HG03280 (cell line): ENCODE measurements around the gene ABR.
A peak's percentile ranks its signal among the peaks of the same experiment; 100 is the strongest.
"Not testable (repeated sequence)": the region's sequence is repeated elsewhere in the genome, so short reads cannot be mapped to it uniquely, and the experiment has no call there.

Source experiments
- ATAC-seq: cut with Tn5 transposase; IDR thresholded peaks from one replicate; pipeline ENCODE4 v1.9.1; 2021; ENCODE audit warnings: mild to moderate bottlenecking, moderate library complexity; ENCODE audit not compliant: unreplicated experiment

Gene ABR

DNA sequence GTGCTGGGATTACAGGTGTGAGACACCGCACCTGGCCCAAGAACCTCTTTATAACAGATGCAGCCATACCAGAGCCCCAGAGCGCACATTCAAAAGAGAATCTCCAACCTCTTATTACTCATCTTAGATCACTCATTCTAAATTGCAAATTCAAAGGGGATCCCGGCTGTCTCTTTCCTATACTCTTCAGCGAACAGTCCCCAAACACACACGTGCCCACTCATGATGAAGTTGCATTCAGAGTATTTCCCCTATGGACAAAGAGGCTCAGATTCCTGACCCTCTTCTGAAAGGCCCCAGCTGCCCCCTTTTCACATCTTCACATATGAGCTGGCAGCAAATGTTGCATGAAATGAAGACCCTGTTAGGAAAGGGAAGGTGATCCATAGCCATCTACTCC is 22.5 kb upstream of the ABR start:
- no peak for ATAC-seq

DNA sequence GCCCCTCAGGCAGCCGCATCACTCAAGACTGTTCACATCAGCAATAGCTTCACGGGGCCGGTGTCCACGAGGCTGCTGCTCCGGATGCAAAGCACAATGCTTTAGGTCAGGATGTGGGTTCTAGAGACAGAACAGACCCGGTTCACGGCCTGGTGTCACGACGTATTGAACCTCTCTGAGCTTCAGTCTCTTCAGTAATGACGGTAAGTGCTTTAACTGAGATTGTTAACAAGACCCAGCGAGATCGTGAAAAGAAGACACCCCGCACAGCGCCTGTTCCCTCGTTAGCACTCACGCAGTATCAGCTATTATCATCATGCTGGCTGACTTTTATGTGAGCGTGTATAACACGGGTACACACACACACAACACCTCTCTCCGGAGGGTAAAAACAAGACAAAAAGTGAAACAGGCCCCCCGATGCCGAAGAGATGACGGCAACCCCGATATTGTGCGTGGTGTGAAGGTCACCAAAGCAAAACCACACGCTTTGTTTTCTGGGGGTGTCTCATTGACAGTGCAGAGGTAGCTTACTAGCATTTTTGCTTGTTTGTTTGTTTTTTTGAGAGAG is 21.4 kb upstream of the ABR start:
- no peak for ATAC-seq

DNA sequence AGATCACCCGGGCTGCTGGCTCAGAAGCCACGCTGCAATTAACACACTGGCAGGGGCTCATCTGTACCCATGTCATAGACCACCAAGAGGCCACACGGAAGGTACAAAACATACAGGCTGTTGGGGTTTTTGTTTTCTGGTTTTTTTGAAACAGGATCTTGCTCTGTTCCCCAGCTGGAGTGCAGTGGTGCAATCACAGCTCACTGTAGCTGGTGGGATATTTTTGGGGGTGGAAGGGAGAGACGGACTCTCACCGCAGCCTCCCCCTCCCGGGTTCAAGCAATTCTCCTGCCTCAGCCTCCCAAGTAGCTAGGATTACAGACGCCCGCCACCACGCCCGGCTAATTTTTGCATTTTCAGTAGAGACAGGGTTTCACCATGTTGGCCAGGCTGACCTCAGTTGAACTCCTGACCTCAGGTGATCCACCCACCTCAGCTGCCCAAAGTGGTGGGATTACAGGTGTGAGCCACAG is 19.5 kb upstream of the ABR start:
- not testable (repeated sequence) for ATAC-seq

DNA sequence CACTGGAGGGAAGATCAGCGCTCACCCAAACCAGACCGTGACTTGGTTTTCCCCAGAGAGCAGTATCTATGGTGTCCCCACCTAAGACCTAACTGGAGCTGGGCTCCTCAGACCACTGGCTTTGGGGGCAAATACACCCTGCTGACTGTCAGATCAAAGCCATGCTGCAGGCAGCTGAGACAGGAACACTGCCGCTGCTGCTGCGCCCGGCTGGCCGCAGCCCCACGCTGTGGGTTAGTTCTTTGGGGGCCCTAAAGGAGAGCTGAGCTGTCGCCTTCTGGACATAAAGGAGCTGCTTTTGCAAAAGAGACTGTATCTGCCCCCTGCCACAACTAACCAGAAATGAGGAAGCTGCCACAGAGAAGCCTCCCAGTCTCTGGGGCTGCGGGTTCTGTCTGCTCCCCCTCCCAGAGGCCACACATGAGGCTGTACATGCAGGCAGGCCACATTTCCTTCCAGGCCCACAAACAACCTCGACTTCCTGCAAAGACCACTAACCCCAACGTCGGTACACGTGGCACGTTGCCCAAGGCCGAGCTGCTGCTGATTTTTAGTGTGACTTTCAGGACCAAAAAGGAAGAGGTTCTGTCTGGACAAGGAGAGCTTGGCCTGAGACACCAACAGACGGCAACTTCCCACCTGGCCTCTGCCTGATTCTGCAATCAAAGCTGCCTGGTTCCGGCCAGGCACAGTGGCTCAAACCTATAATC is 18.2 kb upstream of the ABR start:
- peak; percentile 44 for ATAC-seq

DNA sequence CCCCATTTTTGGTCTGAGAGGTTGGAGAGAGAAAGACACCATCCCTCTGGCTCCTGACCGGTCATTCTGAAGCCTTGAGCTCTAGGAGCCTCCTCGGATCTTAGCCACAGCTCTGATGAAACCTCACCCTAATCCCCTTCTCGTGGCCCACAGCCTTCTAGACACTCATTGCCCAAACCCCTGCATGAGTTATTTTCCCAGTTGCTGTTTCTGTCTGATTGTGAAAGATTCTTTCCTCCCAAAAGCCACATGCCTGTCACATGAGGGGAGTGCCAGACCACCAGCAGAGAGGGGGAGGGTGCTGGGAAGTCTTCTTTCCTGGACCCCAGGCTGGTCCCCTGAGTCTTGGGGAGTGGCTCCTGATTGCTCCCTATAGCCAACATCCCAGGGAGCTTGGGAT is 17.6 kb upstream of the ABR start:
- peak; percentile 9 for ATAC-seq

DNA sequence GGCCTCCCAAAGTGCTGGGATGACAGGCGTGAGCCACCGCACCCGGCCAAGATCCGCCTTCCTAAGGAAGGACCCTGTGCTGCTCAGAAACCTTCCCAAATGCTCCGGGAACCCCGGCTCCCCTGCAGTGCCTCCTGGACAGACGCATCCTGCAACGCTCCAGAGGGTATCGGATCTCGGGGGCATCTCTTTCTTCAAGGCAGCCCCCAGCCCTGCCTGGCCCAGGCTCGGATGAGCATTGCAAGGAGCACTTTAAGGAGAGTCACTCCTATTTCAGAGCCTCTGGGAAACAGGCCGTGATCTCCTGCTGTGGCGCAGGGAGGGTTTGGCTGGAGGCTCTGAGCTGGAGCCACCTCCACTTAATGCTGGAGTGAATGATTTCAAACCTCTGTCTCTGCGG is 17.2 kb upstream of the ABR start:
- no peak for ATAC-seq

DNA sequence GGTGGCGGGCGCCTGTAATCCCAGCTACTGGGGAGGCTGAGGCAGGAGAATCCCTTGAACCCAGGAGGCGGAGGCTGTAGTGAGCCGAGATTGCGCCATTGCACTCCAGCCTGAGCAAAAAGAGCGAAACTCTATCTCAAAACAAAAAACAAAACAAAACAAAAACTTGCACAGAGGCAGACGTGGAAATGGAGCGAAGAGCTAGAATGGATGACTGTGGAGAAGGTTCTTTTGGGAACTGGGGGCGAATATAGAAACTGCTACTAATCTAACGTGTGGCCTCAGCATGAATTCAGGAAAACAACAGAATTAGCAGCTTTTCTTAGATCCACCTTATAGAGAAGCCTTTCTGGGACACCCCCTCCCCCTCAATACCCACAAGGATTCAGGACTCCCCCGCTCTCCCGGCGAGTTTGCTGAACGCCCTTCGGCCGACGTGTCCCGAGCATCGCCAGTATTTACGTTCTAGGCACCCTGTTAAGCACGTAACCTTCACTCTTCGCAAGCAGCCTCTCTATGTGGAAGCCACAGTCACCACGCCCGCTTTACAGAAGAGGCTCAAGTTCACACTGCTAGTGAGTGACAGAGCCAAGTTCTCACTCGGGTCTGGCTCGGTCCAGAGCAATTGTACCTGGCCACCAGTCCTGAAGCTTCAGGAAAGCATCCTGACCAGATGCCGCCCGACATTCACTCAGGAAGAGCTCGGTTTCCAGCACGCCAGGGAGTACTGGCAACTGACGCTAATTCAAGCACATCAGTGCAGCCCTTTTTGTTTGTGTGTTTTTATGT is 13.3 kb upstream of the ABR start:
- ATAC-seq: no peak

DNA sequence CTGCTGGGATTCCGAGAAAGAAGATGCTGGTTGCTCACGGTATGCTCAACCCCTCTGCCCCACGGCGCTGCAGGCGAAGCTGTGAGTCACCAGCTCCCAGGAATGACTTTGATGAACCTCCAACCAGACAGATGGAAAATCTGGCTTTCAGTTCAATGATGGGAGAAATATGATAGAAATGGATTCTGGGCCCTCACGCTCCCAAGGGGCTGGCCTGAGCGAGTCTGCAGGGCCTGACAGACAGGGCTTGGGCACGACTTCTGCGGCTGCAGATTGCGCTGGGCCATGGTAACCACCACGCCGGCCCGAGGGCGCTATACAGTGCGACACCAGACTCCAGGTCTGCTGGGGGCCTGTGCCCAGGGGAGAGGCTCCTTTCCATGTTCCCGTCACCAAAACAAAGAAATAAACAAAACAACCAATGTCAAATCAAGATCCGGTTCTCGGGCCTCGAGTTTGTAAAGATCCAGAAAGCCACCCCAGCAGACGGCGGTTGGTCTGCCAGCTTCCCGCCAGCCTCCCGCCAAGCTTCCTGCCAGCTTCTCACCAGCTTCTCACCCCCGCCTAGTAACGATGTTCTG is 11.1 kb upstream of the ABR start:
- ATAC-seq: no peak

DNA sequence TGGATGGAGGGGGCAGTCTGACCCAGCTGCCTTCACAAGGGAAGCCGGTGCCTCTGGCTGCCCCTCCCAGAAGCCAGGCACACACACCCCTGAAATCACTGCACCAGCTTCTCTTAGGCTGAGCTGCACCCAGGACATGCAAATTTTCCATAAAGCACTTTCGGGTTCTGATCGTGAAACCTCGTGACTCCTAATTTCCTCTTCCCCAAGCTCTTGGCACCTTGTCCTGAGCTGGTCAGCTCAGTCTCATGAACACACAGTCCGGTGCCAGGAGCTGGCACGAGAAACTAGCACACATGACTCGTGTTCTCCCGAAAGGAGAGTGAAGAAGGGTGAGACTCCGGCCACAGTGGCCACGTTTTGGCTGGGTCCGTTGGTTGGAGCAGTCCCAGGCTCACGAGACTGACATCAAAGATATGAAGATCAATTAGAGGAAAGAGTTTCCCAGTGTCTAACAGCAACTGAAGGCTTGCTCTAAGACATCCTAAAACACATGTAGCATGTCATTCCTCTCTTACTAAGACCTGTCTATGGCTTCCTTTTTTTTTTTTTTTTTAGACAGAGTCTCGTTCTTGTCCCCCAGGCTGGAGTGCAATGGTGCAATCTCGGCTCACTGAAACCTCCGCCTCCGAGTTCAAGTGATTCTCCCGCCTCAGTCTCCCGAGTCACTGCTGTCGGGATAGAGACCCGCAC is 9.2 kb upstream of the ABR start:
- ATAC-seq: no peak

DNA sequence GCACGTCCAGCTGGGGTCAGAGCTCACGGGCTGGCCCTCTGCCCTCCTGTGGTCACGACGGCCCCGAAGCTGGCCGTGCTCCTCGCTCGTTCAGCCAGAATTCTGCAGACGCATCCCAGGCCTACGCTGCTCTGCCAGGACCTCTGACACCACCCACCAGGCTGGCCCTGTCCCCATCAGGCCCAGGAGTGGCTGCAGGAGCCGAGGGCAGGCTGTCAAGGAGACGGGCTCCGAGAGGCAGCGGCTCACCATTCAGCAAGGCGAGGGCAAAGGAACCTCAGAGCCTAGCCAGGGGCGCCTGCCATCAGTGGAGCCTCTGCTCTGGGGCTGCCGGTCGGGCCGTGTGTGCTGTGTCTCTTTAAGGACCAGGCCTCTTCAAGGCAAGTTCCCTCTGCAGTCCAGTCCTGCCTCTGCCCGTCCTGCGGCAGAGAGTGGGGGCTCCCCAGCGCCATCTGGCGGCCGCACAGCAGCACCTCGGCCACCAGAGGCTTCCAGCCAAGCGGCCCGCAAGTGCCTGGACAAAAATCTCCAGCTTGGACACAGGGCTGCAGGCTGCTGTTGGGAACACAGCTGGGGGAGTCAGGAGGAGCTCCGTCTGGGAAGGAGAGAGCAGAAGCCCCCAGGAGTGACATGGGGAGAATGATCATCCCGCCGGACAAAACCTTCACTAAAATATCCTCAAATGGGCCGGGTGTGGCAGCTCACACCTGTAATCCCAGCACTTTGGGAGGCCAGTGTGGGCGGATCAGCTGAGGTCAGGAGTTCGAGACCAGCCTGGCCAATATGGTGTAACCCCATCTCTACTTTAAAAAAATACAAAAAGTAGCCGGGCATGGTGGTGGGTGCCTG is 7.4 kb upstream of the ABR start:
- ATAC-seq: peak; percentile 49

DNA sequence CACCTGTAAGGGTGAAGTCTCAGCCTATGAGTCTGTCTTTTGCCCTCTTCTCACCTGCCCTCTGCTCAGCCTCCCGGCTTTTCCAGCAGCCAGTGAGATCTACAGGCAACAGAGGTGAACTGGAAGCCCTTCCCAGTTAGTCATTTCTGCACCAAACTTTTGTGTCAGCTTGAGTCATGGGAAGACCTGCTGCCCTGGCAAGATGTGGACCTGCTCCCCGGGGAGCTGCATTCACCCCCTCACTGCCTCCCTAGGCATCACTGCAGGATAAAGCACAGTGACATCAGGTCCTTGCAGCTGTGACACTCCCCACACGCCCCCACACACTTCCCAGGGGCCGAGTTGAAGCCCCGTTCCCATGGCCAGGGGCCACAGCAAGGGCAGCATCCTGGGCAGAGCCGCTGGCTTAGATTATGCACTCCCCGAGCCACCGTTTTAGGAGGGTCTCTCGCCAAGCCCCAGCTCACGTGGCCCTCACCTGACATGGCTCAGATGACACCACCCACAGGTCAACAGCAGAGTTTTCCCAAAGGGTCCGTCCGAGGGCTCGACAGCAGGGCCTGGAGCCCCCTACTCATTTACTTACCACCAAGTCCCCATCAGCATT is 6.5 kb upstream of the ABR start:
- ATAC-seq: no peak

DNA sequence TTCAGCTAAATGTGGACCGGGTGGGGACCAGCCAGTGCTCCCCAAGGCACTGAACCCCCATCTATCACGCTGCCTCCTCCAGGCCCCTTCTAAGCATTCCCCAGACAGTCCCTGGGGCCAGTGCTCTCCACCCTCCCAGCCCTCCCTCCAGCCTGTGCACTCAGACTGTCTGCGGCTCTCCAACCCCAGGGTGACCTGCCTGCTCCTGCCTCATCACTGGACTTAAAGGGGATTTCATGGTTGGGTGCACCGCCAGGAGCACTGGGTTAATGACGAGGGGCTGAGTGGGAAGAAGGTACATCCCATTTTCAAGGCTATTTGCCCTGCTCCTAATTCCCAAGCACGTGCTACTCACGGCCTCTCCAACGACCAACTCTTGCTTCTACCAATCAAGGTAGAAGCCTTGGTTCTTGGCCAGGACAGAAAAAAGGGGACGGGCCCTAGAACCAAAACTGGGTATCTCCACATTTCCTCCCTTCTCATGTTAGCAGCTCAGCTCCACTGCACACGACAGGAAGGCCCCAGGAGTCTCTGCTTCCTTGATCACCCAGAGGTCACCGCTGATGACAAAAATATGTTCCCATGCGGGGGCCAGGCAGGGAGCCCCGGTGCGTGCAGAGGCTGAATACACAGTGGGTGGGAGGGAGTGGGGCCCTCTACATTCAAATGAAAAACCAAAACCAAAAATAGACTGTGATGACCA is 3.5 kb upstream of the ABR start:
- peak; percentile 26 for ATAC-seq

DNA sequence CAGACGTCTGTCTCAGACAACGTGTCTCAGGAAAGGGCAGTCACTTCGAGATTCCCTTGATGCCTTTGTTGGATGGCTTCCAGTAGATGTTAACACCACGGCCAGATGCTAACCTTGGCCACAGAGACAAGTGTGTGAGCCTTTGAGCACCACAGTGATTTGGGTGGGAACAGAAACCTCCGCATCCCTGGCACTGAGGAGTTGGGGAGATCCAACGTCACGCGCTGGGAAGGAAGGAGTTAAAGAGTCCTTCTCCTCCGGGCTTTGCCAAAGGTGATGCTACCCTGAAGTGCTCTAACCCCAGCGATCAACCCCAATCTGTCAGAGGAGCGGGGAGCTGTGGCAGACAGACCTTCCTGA is 3.0 kb upstream of the ABR start:
- ATAC-seq: no peak

DNA sequence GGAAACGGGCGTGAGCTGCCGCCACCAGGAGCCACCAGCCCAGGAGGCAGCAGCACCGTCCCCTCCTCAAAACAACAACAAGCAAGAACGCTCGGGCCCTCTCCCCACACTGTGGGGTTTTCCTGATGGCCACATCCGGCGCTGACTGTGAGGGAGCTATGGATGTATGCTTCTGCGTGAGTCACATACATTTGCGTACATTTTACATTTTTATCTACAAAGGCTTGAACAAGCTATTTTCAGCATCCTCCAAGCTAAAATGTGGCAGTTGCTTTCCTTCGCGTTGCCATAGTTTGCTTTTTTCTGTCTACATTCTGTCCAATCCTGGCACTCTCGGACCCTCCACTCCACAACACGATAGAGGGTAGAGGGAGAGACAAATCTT is 2.0 kb upstream of the ABR start:
- no peak for ATAC-seq

DNA sequence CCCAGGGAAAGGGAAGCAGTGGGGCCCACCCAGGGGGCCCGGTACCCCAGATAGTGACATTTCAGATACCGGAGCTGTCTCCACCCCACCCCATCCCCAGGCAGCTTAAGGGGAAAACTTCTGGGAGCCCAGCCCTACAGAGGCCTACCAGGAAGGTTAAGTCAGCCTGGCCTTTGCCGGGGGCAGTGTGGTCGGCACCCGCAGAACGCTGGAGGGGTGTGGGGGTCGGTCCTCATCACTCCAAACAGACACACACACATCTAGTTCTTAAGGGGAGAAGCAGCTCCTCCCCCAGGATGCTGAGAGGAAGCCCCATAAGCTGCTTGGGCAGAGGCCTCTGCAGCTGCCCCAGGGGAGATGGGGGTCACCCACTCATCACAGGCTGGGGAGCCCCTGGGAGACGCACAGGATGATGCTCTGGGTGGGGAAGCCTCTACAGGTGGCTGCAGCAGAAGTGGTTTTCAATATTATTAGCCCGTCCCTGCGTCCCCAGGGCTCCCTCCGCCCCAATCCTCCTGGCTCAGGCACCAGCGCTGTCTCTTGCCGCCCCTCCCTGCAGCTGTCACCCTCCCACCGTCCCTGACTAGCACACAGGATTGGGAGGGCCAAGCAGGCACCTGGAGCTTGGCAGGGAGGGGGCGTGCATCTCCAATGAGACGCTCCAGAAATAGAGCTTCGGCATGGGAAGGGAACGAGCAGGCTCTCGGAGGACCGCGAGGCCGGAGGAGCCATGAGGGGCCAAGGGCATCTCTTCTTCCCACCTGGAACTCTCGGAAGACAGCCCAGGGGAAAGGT is 1.4 kb upstream of the ABR start:
- ATAC-seq: peak; percentile 32

DNA sequence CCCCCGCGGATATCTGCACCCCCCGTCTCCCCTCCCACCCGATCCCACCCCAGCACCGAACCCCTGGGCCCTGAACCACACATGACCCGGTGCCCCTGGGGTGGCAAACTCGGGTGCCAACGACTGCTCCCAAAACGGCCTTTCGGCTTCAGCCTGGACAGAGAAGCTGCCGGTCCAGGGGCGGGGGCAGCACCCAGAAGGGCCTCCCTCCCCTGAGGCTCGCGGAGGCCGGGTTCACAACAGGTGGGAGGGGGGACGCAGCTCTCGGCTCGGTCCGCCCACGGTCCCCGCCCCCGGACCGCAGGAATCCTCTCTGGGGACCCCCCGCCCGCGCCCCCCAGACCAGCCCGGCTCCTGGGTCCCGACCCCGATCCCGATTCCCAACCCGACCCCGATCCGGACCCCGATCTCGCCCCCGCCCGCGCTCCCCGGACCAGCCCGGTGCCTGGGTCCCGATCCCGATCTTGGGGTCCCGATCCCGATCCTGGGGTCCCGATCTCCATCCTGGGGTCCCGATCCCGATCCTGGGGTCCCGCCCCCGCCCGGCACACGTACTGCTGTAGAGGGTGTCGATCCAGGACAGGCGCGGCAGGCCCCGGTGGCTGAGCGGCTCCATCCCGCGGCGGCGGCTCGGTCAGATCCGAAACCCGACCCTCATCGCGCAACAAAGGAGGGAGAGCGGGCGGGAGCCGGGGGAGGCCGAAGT is 516 bp downstream of the ABR start:
- ATAC-seq: no peak

DNA sequence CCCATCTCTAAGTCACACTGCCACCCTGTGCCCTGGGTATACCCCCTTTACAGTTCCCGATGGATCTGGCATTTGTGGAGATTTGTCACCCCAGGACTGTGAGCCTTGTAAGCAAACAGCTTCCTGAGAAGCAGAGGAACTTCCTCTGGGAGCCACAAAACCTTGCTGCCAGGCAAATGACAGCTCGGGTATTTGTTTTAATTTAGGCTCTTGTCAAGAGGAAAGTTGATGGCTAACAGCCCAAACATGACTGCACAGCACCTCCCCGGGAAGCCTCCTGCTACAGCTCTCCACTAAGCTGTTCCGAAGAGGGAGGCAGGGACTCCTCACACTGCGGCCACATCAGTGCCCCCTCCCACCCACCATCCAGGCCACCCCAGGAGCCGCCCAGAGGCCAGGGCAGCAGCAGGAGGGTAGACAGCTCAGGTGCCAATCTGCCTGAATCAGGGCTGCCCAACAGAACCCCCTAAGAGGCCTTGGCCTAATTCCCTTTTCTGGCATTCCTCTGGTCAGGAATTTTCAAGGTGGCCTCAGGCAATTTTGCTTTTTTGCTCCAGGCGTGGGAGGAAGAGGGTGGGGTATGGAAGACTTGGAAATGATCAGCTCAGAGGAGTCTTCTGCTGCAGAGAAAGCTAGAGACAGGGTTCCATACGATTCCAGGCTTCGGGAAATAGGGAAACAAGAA is 2.6 kb downstream of the ABR start:
- no peak for ATAC-seq
